Panc1 (cell line): Measurements from ENCODE around the gene FBXW7. TPM values are rescaled to one million over a fixed set of nuclear protein-coding genes. Genes with fewer than 3 reads are reported as not detected.

Experiments used
- ATAC-seq: fragments of 200-7000 bp; cut with Tn5 transposase; 2 replicates; pipeline ENCODE4 v1.9.1; 2020; ENCODE audit warnings: mild to moderate bottlenecking, moderate library complexity
- BruUV-seq: library from RNA; stranded (reverse); fragments of 400-500 nt; replicated peaks from 2 replicates; lab custom pipeline; 2021; lab: Mats Ljungman, UMichigan
- CTCF ChIA-PET: fragments of 300-600 bp; sonication (Branson Sonifier 250); formaldehyde crosslinking; loops from one replicate; lab custom pipeline; 2022; ENCODE audit warnings: antibody characterized with exemption; lab: Charles Lee
- POLR2A ChIA-PET: fragments of 300-600 bp; sonication (Branson Sonifier 250); formaldehyde crosslinking; loops from one replicate; lab custom pipeline; 2022; ENCODE audit warnings: antibody characterized with exemption; lab: Charles Lee
- DNase-seq: peaks from one replicate; pipeline ENCODE4 v3.0.0-alpha.2; 2010; ENCODE audit warnings: low read depth, low spot score
- H3K27ac ChIP-seq: 2 replicates; pipeline ENCODE4 v1.5.1; 2011; ENCODE audit warnings: mild to moderate bottlenecking, low read length, inconsistent platforms
- H3K27me3 ChIP-seq: fragments of 200-500 bp; sonication (Bioruptor generic); 2 replicates; pipeline ENCODE4 v1.6.0; 2014; ENCODE audit warnings: low read length, inconsistent platforms; ENCODE audit not compliant: control insufficient read depth, insufficient read depth
- H3K36me3 ChIP-seq: fragments of 200-500 bp; sonication (Bioruptor generic); 2 replicates; pipeline ENCODE4 v1.5.1; 2014; ENCODE audit warnings: inconsistent platforms, mild to moderate bottlenecking, low read length, moderate library complexity; ENCODE audit not compliant: control insufficient read depth, insufficient read depth
- H3K4me1 ChIP-seq: 2 replicates; pipeline ENCODE4 v1.5.1; 2011; ENCODE audit warnings: inconsistent platforms, mild to moderate bottlenecking, low read length, moderate library complexity; ENCODE audit not compliant: control insufficient read depth, insufficient read depth
- H3K4me3 ChIP-seq, 2 experiments: 2 replicates each; pipeline ENCODE4 v1.5.1; 2011 to 2012; ENCODE audit warnings: low read depth in 2 of 2, low read length in 2 of 2, mild to moderate bottlenecking in 2 of 2, inconsistent platforms in 1 of 2, moderate library complexity in 1 of 2
- H3K9me3 ChIP-seq: fragments of 200-500 bp; sonication (Bioruptor generic); 2 replicates; pipeline ENCODE4 v1.5.1; 2014; ENCODE audit warnings: low read depth, mild to moderate bottlenecking, inconsistent platforms, low read length, moderate library complexity; ENCODE audit not compliant: control insufficient read depth, insufficient read depth
- POLR2AphosphoS5 ChIP-seq: IDR thresholded peaks from 2 replicates; pipeline ENCODE4 v1.6.1; 2012; ENCODE audit warnings: mild to moderate bottlenecking, low read depth, low read length, moderate library complexity
- SIN3A ChIP-seq: IDR thresholded peaks from 2 replicates; pipeline ENCODE4 v1.6.1; 2012; ENCODE audit warnings: low read depth, mild to moderate bottlenecking, low read length, moderate library complexity, borderline replicate concordance; ENCODE audit not compliant: insufficient read depth
- TCF7L2 ChIP-seq: IDR thresholded peaks from 2 replicates; pipeline ENCODE4 v1.6.1; 2011; ENCODE audit warnings: mild to moderate bottlenecking, low read depth, low read length, inconsistent platforms
- in situ Hi-C: cut with HindIII; loops from 2 replicates; pipeline ENCODE4 v1.10.0; 2016; ENCODE audit warnings: low sequenced_read_pairs, low pct_unique_long_range_greater_than_20kb
- intact Hi-C: fragments of 100-400 bp; cut with micrococcal nuclease; formaldehyde crosslinking; loops from one replicate; pipeline ENCODE4 v1.10.0; 2022; ENCODE audit not compliant: unreplicated experiment
- total RNA-seq: library from RNA; stranded (reverse); gene quantifications from one replicate; pipeline ENCODE4 v1.2.1, GENCODE V29; 2021; ENCODE audit not compliant: unreplicated experiment
- TF ChIP-seq, protein P1 (sequence below), 2 experiments: IDR thresholded peaks; 2 replicates each; pipeline ENCODE4 v1.6.1; 2011 to 2012; ENCODE audit warnings: low read depth in 2 of 2, control low read depth in 1 of 2, low read length in 1 of 2, mild to moderate bottlenecking in 1 of 2, moderate library complexity in 1 of 2; ENCODE audit not compliant: insufficient read depth in 1 of 2
- TF ChIP-seq, protein P2 (sequence below): fragments of 450-650 bp; IDR thresholded peaks from 2 replicates; pipeline ENCODE4 v1.5.1; 2017; ENCODE audit warnings: mild to moderate bottlenecking

Gene FBXW7
- total RNA-seq, 1 experiment from 2014 or later: 16.2 TPM

DNA sequence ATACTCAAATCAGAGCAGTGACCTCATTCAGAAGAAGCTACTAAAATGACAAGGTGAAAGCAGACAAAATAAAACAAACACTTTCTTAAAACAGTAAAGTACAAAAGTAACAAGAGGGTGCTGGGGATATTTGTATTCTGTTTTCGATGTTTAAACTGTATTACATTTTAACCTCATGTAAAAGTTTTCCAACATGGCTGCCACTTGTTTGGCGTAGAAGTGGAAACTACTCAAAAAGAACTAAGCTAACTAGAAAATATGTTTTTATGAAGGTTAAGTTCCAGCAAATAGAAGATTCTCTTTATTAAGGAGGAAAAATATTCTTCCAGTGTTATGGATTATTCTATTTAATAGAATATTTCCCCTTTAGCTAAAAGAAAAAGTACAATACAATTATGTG is 155.0 kb downstream of the FBXW7 start:
- no peak overlapping the region for H3K4me3 ChIP-seq
- ChIA-PET POLR2A (no interaction called here), CTCF (no interaction called here)
- no peaks in the 10 kb centered on the region for H3K9me3 ChIP-seq
- in situ Hi-C loops: no loop called here
- no peak for ATAC-seq
- intact Hi-C loops: no loop called here
- H3K27ac ChIP-seq: no peak overlapping the region
- TF ChIP-seq, protein P1, sequence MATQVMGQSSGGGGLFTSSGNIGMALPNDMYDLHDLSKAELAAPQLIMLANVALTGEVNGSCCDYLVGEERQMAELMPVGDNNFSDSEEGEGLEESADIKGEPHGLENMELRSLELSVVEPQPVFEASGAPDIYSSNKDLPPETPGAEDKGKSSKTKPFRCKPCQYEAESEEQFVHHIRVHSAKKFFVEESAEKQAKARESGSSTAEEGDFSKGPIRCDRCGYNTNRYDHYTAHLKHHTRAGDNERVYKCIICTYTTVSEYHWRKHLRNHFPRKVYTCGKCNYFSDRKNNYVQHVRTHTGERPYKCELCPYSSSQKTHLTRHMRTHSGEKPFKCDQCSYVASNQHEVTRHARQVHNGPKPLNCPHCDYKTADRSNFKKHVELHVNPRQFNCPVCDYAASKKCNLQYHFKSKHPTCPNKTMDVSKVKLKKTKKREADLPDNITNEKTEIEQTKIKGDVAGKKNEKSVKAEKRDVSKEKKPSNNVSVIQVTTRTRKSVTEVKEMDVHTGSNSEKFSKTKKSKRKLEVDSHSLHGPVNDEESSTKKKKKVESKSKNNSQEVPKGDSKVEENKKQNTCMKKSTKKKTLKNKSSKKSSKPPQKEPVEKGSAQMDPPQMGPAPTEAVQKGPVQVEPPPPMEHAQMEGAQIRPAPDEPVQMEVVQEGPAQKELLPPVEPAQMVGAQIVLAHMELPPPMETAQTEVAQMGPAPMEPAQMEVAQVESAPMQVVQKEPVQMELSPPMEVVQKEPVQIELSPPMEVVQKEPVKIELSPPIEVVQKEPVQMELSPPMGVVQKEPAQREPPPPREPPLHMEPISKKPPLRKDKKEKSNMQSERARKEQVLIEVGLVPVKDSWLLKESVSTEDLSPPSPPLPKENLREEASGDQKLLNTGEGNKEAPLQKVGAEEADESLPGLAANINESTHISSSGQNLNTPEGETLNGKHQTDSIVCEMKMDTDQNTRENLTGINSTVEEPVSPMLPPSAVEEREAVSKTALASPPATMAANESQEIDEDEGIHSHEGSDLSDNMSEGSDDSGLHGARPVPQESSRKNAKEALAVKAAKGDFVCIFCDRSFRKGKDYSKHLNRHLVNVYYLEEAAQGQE (IDR thresholded peaks at IDR 0.05; ENCODE audit: insufficient read depth in 1 of 2, low read depth in 2 of 2, low read length in 1 of 2): no peak
- TF ChIP-seq, protein P2, sequence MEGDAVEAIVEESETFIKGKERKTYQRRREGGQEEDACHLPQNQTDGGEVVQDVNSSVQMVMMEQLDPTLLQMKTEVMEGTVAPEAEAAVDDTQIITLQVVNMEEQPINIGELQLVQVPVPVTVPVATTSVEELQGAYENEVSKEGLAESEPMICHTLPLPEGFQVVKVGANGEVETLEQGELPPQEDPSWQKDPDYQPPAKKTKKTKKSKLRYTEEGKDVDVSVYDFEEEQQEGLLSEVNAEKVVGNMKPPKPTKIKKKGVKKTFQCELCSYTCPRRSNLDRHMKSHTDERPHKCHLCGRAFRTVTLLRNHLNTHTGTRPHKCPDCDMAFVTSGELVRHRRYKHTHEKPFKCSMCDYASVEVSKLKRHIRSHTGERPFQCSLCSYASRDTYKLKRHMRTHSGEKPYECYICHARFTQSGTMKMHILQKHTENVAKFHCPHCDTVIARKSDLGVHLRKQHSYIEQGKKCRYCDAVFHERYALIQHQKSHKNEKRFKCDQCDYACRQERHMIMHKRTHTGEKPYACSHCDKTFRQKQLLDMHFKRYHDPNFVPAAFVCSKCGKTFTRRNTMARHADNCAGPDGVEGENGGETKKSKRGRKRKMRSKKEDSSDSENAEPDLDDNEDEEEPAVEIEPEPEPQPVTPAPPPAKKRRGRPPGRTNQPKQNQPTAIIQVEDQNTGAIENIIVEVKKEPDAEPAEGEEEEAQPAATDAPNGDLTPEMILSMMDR: no peak
- TF ChIP-seq TCF7L2 (no peak), POLR2AphosphoS5 (no peak), SIN3A (no peak)
- no peaks in the 10 kb centered on the region for H3K36me3 ChIP-seq
- no peak for DNase-seq
- H3K27me3 ChIP-seq: no peaks in the 10 kb centered on the region
- H3K4me1 ChIP-seq: no peaks in the 10 kb centered on the region
- no TSS peak for BruUV-seq

DNA sequence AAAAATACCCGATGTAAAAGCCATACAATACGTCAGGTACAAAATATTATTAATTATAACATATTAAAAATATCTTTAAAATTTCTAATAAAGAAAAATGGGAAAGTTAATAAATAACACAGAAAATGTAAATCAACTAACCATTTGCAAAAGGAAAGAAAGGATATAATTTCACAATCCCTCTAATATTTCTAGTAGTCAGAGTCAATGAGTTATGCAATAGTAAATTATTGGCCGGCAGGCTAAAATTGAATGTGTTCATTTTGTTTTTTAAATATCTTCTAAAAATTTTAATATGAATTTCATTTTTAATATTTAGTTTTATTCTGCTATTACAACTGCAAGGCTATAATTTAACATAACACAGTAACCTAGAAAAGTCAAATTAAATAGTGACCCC is 155.7 kb downstream of the FBXW7 start:
- no peak for DNase-seq
- Histone ChIP-seq H3K36me3 (no peaks in the 10 kb centered on the region; the same call in 1 of the 2 replicates), H3K4me3 (no peak overlapping the region), H3K27me3 (no peaks in the 10 kb centered on the region), H3K4me1 (no peaks in the 10 kb centered on the region), H3K9me3 (no peaks in the 10 kb centered on the region), H3K27ac (no peak overlapping the region)
- in situ Hi-C loops: no loop called here
- POLR2A ChIA-PET: no interaction called here
- ATAC-seq: no peak
- BruUV-seq: no TSS peak
- intact Hi-C loops: no loop called here
- CTCF ChIA-PET: no interaction called here
- TF ChIP-seq POLR2AphosphoS5: no peak
- TF ChIP-seq, protein P1 (IDR thresholded peaks at IDR 0.05; ENCODE audit: insufficient read depth in 1 of 2, low read depth in 2 of 2, low read length in 1 of 2): no peak
- TF ChIP-seq TCF7L2: no peak
